GM18909 (cell line): Measurements from ENCODE around the gene PIPOX.

Experiments
- ATAC-seq: cut with Tn5 transposase; IDR thresholded peaks from one replicate; pipeline ENCODE4 v1.9.1; 2021; ENCODE audit warnings: mild to moderate bottlenecking; ENCODE audit not compliant: unreplicated experiment, poor library complexity

The PIPOX gene

DNA sequence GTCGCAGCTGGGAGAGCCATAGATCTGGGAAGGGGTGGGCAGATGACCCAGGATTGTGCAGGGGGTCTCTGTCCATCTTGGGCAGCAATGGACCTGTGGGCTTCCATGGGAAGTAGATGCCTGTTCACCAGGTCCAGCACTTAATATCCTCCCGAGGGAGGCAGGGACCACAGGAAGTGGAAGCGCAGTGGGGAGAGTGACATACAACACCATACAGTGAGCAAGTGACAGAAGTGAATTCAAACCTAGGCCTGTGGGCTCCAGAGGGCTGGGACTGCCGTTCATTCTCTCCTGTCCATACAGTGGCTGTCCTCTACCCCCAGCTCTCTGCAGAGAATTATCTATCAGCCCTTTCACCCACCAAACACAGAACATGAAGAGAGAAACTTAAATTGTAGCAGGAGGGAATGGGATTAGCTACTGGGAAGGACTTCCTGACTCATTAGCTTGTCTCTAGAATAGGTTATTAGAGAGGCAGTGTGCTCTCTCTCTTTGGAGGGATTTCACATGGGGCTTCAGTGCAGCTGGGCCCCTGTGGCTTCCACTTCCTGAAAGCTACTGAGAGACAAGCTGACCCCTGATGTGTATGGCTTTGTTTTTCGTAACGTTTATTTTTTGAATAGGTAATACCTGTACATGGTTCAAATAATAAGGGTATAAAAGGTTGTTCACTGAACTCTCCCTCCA, 24.0 kb upstream of the PIPOX start:
- ATAC-seq, result no peak

- ATAC-seq, result no peak
These were observed 23.3 kb upstream of the PIPOX start for GRCh38 chr17:29019475-29020181.

DNA sequence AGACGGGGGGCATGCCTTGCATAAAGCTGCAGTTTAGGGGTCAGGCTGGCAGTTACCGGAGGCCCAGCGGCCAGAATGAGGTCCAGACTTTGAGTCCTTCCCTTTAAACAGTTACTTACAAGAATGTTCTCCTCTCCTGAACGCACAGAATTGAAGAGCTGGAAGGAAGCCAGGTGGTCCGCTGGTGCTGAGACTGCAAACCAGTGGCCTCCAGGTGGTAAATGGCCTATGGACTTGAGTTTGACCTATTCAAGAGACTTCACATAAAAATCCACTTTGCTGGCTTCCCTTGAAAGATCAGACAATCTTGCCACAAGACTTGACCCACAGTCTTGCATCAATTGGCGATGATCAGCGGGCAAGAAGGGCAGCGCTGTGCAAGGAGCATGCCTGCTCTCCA, 22.4 kb upstream of the PIPOX start:
- no peak for ATAC-seq

DNA sequence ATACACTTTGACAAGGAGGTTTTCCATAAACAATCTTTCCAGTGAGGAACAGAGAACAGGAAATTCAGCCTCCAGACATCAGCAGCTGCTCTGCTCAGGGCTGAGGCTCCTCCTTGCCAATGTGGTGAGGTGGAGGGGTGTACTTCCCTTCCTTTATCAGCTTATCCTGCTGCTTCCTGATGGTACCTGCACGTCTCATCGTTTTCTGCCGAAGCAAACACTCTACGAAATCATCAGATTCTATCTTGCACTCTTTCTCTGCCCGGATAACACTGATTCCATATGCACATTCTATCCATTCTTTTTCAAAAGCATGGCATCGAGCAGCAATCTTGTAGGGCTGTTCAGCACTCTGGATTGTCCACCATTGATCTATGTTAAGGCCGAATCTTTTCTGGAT, 21.7 kb upstream of the PIPOX start:
- no peak for ATAC-seq

DNA sequence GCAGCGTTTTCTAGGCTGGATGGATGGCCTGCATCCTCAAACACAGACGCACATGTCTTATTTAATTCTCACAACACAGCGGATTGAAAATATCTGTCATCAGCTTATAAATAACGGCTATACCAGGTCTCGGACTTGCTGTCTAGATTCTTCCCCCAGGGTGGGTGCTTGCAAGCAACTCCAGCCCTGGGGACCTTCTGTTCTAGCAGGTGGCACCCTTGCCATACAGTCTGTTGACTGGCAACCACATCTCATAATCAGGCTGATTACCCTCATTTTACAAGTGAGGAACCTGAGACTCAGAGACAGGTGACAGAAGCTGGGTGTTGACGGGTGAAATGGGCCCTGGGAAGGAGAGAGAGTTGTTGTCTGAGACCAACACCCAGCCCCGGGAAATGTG, 20.9 kb upstream of the PIPOX start:
- ATAC-seq, result no peak

DNA sequence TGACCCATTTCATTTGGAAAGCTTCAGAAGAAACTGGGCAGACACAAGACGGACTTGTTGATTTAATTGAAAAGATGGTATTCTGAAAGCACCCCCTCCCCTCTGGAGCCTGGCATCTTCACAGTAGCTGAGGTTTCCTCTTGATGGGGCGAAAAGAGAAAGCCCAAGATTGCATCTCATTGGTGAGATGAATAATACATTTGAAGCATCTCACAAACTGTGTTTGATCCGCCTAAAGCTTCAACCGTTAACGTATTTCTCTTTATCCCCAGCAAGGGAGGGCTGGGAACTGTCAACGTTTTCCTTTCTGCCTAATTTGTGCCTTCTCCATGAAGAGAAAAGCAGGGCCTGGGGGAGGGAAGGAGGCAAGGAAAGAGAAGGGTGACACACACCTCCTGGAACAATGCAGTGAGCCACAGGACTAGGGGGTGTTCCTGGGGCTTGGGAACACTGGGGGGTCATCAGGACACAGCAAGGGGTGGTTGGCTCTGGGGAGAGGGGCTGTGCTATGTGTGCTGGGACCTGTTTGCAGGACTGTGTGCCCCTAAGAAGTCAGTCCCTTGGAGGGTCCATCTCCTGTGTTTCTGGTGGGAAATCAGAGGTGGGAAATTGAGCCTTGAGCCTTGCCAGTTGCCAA, 18.5 kb upstream of the PIPOX start:
- ATAC-seq, result no peak

- no peak for ATAC-seq
These were observed 11.5 kb upstream of the PIPOX start for GRCh38 chr17:29031488-29031887.

DNA sequence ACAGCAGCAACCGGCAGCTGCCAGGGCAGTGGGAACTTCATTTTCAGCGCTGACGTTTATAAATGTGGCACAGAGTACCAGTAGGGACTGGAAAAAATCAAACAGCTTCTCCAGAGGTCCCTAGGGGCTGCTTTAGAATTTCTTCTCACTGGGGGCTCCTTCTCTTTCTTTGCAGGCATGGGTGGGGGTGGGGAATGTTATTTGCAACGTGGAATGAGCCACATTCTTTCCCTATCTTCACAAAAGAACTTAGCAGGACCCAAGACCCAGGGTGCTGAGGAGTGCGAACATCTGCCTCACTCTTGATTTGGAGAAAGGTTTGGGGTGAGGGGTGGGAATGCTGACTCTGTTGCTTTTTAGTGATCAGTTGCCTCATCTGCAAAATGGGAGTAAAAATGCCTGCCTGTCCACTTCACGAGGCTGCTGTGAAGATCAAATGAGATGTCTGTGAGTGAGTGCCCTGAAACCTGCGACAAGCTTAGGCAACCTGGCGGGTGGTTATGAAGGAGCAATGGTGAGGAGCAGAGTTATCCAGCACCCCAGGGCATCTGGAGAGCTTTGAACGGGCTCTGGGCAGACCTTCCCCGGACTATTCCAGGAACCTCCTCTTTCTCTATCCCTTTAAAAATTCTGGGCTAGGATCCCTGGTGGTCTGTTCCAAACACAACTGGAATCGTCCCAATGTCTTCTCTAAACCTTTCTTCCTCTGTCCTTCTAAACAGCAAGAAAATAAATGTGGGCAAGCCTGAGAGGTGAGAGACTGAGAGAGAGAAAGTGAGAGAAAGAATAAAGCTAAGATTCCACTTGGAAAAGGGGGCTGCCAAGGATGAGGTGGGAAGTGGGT, 10.7 kb upstream of the PIPOX start:
- no peak for ATAC-seq

- ATAC-seq, result no peak
These were observed 10.1 kb upstream of the PIPOX start for GRCh38 chr17:29032857-29033197.

DNA sequence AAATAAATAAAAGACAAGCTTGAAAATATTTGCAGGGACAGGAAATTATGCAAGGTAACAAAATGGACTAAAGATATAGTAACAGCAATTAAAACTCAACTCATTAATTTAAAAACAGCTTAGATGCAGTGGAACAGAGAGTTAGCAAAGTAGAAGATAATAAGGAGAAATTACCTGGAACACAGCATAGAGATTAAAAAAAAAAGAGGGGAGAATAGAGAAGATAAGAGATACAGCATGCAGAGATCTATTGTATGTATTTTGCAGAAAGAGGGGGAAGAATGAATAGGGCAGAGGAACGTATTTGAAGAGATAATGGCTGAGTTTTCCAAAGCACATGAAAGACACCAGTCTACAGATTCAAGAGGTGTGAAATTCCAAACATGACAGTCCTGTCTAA, 8.4 kb upstream of the PIPOX start:
- no peak for ATAC-seq

DNA sequence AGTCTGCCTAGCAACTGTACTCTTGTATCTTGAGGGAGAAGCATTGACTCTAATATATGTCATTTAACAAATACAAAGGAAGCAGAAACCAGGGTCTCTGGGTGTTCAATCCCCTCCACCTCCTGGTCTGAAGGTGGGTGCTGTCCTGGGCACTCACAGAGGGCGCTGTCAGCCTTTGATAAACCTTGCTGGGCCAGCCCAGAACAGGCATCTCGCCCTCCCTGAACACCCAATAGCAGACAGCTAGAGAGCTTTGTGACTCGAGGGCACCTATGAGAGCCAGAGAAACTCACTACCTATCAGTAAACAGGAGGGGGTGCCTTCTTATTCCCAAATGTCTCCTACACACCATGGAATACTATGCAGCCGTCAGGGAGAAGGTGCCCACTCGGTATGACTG, 6.4 kb upstream of the PIPOX start:
- ATAC-seq, result no peak

DNA sequence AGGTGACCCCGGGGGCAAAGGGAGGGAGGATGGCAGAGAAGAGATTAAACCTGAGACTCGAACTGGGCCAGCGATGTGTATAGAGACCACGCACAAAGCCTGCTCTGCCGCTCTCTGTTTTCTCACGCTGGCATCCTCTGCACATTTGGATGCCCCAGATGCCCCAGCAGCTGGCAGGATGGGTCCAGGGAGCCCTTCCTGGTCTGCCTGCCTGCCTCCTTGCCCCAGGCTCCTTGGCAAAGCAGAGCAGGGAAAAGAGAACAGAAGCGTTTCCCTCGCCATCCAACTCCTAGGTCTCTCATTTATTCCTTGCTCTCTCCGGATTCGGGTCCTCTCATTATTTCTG, 5.2 kb upstream of the PIPOX start:
- no peak for ATAC-seq

GRCh38 chr17:29038085-29038795, 4.7 kb upstream of the PIPOX start:
- no peak for ATAC-seq

DNA sequence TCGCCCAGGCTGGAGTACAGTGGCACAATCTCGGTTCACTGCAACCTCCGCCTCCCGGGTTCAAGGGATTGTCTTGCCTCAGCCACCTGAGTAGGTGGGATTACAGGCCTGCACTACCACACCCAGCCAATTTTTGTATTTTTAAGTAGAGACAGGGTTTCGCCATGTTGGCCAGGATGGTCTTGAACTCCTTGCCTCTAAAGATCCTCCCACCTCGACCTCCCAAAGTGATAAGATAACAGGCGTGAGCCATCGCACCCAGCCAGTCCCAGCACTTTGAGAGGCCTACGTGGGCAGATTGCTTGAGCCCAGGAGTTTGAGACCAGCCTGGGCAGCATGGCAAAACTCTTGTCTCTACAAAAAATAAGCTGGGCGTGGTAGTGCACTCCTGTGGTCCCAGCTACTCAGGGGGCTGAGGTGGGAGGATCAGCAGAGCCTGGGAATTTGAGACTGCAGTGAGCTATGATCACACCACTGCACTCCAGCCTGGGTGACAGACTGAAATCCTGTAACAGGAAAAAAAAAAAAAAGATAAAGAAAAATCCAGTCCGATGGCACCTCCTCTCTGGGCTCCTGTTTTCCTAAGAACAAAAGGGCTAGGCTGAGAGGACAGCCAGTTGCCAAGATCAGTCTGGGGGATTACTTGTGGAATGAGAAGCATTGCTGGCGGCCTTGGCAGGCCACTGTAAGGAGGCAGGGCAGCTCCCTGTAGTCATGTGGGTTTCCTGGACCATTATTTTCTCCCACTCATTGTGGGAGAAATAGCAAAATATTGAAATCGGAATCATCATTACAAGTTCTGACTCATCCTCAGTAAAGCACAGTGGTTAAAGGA, 3.0 kb upstream of the PIPOX start:
- no peak for ATAC-seq

DNA sequence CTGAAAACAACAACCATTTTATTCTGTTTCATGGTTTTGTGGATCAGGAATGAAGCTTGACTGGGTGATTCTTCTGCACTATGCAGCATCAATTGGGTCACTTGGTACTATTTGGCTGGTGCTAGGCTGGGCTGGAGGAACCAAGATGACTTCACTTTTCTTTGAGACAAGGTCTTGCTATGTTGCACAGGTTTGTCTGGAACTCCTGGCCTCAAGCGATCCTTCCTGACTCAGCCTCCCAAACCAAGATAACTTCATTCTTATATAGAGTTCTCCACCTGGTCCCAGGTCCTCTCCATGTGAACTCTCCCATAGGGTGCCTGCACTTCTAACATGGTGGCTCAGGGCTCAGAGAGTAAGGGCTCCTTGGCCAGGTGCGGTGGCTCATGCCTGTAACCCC, 1.9 kb upstream of the PIPOX start:
- ATAC-seq, result no peak

DNA sequence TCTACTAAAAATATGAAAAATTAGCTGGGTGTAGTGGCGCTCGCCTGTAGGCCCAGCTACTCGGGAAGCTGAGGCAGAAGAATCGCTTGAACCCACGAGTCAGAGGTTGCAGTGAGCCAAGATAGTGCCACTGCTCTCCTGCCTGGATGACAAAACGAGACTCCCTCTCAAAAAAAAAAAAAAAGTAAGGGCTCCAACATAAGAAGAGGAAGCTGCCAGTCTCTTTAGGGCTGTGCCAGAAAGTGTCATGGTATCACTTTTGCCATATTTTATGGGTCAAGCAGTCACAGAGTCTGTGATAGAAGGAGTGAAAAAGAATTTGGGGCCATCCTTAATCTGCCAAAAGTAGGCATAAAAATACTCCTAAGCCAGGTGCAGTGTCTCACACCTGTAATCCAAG, 1.4 kb upstream of the PIPOX start:
- no peak for ATAC-seq

DNA sequence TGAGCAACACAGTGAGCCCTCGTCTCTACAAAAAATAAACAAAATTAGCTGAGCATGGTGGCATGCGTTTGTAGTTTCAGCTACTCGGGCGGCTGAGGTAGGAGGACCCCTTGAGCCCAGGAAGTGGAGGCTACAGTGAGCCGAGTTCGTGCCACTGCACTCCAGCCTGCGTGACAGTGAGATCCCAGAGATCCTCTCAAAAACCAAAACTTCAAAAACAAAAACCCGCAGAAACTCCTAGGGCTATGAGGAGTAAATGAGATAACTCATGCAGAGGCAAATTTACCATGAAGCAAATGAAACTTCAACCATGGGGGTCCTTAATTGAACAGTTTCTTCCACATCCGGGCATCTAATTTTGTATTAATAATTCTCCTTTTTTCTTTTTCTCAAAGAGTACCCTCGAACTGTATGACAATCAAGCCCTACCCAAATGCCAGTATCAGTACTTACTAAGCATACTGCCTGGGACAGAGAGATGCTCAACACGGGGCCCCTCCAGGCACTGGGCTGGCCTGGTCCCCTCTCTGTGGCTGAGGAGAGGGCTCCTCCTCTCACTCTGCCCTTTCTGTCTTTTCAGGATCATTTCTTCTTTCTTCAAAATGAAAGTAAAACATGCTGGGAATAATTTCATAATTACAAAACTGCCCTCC, 789 bp upstream of the PIPOX start:
- ATAC-seq, result no peak

DNA sequence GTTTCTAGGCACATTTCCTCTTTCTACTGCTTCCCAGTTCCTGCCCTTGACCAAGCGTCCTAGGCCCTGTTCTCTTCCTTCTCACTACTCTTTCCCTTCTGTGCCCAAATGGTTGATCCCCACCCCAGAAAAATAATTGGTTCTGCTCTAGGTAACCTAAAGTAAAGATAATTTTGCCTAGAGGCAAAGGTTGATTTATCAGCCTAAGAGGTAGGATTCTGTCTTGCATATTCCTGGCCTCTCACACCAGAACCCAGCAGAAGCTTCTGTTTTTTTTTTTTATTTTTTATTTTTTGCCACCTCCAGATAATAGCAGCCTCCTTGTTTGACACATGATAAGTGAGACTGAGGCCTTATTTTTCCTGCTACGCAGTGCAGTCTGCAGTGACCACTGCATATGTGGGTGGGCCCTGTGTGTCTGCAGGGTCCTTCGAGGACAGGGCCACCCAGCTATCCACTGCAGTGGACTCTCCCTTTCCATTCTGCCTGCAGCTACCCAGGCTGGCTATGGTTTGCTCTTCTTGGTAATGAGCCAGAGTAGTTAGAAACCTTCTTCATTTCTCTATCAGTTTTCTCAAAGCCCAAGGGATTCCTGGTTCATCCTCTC, 701 bp downstream of the PIPOX start:
- no peak for ATAC-seq

GRCh38 chr17:29045026-29045425, 2.1 kb downstream of the PIPOX start:
- no peak for ATAC-seq
